Esophagus squamous epithelium (tissue), 5 donors: ENCODE measurements around the gene DNM3. TPM values are rescaled to one million over a fixed set of nuclear protein-coding genes. Genes with fewer than 3 reads are reported as not detected.

Experiments used
- DNase-seq: peaks from one replicate; lab custom pipeline; 2025; lab: John Stamatoyannopoulos, UW
- H3K27ac ChIP-seq, 4 donors: fragments of 200-600 bp; sonication (generic); one replicate each; pipeline ENCODE4 v1.5.1; 2016 to 2019; ENCODE audit warnings: mild to moderate bottlenecking in 1 of 4
- H3K27me3 ChIP-seq, 4 donors: fragments of 200-600 bp; sonication (generic); 1 replicate in 3 of 4; 2 replicates in 1 of 4; pipeline versions ENCODE4 v1.5.1 to v1.6.0; 2017 to 2021; ENCODE audit warnings: antibody characterized with exemption in 1 of 4
- H3K36me3 ChIP-seq, 3 donors: fragments of 200-600 bp; sonication (generic); one replicate each; pipeline ENCODE4 v1.5.1; 2016 to 2019
- H3K4me1 ChIP-seq, 3 donors: fragments of 200-600 bp; sonication (generic); one replicate each; pipeline ENCODE4 v1.5.1; 2017 to 2019
- H3K4me3 ChIP-seq, 4 donors: fragments of 200-600 bp; sonication (generic); 1 replicate in 3 of 4; 2 replicates in 1 of 4; pipeline ENCODE4 v1.5.1; 2016 to 2019; ENCODE audit warnings: mild to moderate bottlenecking in 2 of 4, moderate library complexity in 1 of 4
- H3K9me3 ChIP-seq, 3 donors: fragments of 200-600 bp; sonication (generic); one replicate each; pipeline ENCODE4 v1.5.1; 2016 to 2019
- CTCF ChIP-seq, 6 experiments: fragments of 450-650 bp in 4 of 6; fragments of 200-600 bp in 2 of 6; sonication (generic) in 2 of 6; IDR thresholded peaks; one replicate each; pipeline ENCODE4 v1.5.1; 2016 to 2019; ENCODE audit warnings: antibody characterized with exemption in 6 of 6, mild to moderate bottlenecking in 4 of 6, moderate library complexity in 4 of 6
- POLR2A ChIP-seq, 4 donors: fragments of 450-650 bp; IDR thresholded peaks; one replicate each; pipeline ENCODE4 v1.6.1; 2017; ENCODE audit warnings: antibody characterized with exemption in 4 of 4, mild to moderate bottlenecking in 4 of 4, moderate library complexity in 3 of 4
- WGBS, 2 donors: methylation state at CpG; one replicate each; pipeline ENCODE4 v1.1.5; 2018; 5-methylcytosine and 5-hydroxymethylcytosine counted together
- intact Hi-C: fragments of 100-400 bp; cut with DNase I; formaldehyde crosslinking; loops from one replicate; pipeline ENCODE4 v1.15.0; 2022
- total RNA-seq, 4 donors: library from RNA; depleted of rRNA; stranded (reverse); fragments of >200 nt; gene quantifications; one replicate each; pipeline ENCODE4 v1.1.0, GENCODE V29; 2016
- donor health status: DM: yes; HTN: yes; CAD: no.

DNM3 gene
- total RNA-seq, 4 donors from 2014 or later: 0.91 to 3.2 (median 1.8) TPM

- H3K27me3 ChIP-seq: no peaks in the 10 kb centered on the region
- H3K4me1 ChIP-seq: peaks cover 6 to 53% (median 6%) of the 10 kb centered on the region in 3 donors
- 61 to 87% methylated on average over 2 of the region's 2 CpGs for WGBS, 2 donors
- no peak for TF ChIP-seq CTCF (IDR thresholded peaks at IDR 0.05)
- no peak for TF ChIP-seq POLR2A (IDR thresholded peaks at IDR 0.05)
- intact Hi-C loops: loop anchor here (10.0 kb wide), 1 partner anchor 113 kb away; no protein-coding TSS in a partner anchor
- H3K27ac ChIP-seq: peak overlapping the region in 3 of 4 donors; percentile 66 to 83 (median 82)
- H3K9me3 ChIP-seq: no peaks in the 10 kb centered on the region
- no peaks in the 10 kb centered on the region for H3K36me3 ChIP-seq
- DNase-seq: no peak
- no peak overlapping the region for H3K4me3 ChIP-seq
Observed at GRCh38 chr1:172398193-172398592, 556.9 kb downstream of the DNM3 start.

GRCh38 chr1:172398970-172399755 lies 557.9 kb downstream of the DNM3 start:
- Histone ChIP-seq H3K36me3 (no peaks in the 10 kb centered on the region), H3K27me3 (no peaks in the 10 kb centered on the region), H3K9me3 (no peaks in the 10 kb centered on the region), H3K4me1 (peaks cover 5 to 46% (median 6%) of the 10 kb centered on the region in 3 donors), H3K4me3 (peak overlapping the region in 2 of 4 donors; percentile 3 to 42), H3K27ac (peak overlapping the region in 3 of 4 donors; percentile 66 to 83 (median 82))
- TF ChIP-seq POLR2A (IDR thresholded peaks at IDR 0.05): no peak
- peak; percentile 58 to 77 (median 72) for TF ChIP-seq CTCF (IDR thresholded peaks at IDR 0.05)
- DNase-seq: no peak
- 16 to 25% methylated on average over 9 of the region's 9 CpGs for WGBS, 2 donors
- intact Hi-C loops: loop anchor here (10.0 kb wide), 1 partner anchor 114 kb away; no protein-coding TSS in a partner anchor

- H3K4me1 ChIP-seq: peaks cover 0 to 37% (median 0%) of the 10 kb centered on the region in 3 donors
- no peaks in the 10 kb centered on the region for H3K9me3 ChIP-seq
- DNase-seq: no peak
- intact Hi-C loops: loop anchor here (5.0 to 10.0 kb wide), 2 partner anchors 115 to 398 kb away; no protein-coding TSS in a partner anchor
- WGBS, 2 donors: 65 to 71% methylated on average over 5 to 6 of the region's 6 CpGs
- no peaks in the 10 kb centered on the region for H3K36me3 ChIP-seq
- TF ChIP-seq POLR2A (IDR thresholded peaks at IDR 0.05): no peak
- TF ChIP-seq CTCF (IDR thresholded peaks at IDR 0.05): peak in 1 of 6 experiments; percentile 3
- peak overlapping the region in 3 of 4 donors; percentile 29 to 83 (median 60) for H3K27ac ChIP-seq
- H3K4me3 ChIP-seq: peak overlapping the region in 1 of 4 donors; percentile 42
- no peaks in the 10 kb centered on the region for H3K27me3 ChIP-seq
Observed at GRCh38 chr1:172399756-172400721, 558.7 kb downstream of the DNM3 start.

- Histone ChIP-seq H3K4me1 (peaks cover 0 to 37% (median 0%) of the 10 kb centered on the region in 3 donors), H3K36me3 (no peaks in the 10 kb centered on the region), H3K4me3 (no peak overlapping the region), H3K9me3 (no peaks in the 10 kb centered on the region), H3K27ac (peak overlapping the region in 2 of 4 donors; percentile 60 to 83), H3K27me3 (no peaks in the 10 kb centered on the region)
- TF ChIP-seq CTCF (IDR thresholded peaks at IDR 0.05): no peak
- TF ChIP-seq POLR2A (IDR thresholded peaks at IDR 0.05): no peak
- DNase-seq: no peak
- WGBS, 2 donors: 71 to 82% methylated on average over 1 of the region's 1 CpG
- intact Hi-C loops: loop anchor here (5.0 kb wide), 1 partner anchor 398 kb away; no protein-coding TSS in a partner anchor
Observed at GRCh38 chr1:172400722-172401105, 559.4 kb downstream of the DNM3 start.
